Measurements from ENCODE around the gene ZNF799. TPM values are rescaled to one million over a fixed set of nuclear protein-coding genes. Genes with fewer than 3 reads are reported as not detected.

Gene ZNF799
- total RNA-seq, 1 experiment from 2014 or later, result 3.6 TPM

GRCh38 chr19:12400633-12401502, at the start of gene ZNF799 (continued):
- TF ChIP-seq CTCF (IDR thresholded peaks at IDR 0.05 in 2 of 3, conservative IDR thresholded peaks at IDR 0.05 in 1 of 3; ENCODE audit: borderline replicate concordance in 1 of 3, insufficient read depth in 1 of 3, low read depth in 2 of 3, low read length in 2 of 3) (0 out of 6 replicates have a peak, but pooled peaks of 1 of the 3 experiments have one; percentile 16), EZH2 (IDR thresholded peaks at IDR 0.05) (no peak), CBX3 (IDR thresholded peaks at IDR 0.05; ENCODE audit: low read depth) (no peak; the same call in none of the 2 replicates), JUND (IDR thresholded peaks at IDR 0.05) (no peak), POLR2A (IDR thresholded peaks at IDR 0.05; ENCODE audit: borderline replicate concordance, extremely low read depth, insufficient read depth, insufficient read length) (no peak), ZNF274 (IDR thresholded peaks at IDR 0.05; ENCODE audit: low read depth, low read length) (no peak), EZH2phosphoT487 (IDR thresholded peaks at IDR 0.05; ENCODE audit: borderline replicate concordance) (no peak)

- Histone ChIP-seq H2AFZ (ENCODE audit: low read depth, low read length, poor library complexity, severe bottlenecking) (no peak overlapping the region), H3K27ac (ENCODE audit: low read depth, low read length) (no peak overlapping the region), H3K79me2 (ENCODE audit: insufficient read depth, low read length) (no peaks in the 10 kb centered on the region), H4K20me1 (ENCODE audit: insufficient read depth) (no peaks in the 10 kb centered on the region), H3K27me3 (ENCODE audit: insufficient read depth, low read length) (no peaks in the 10 kb centered on the region), H3K4me3 (replicated peaks in 1 of 2; ENCODE audit: low read depth in 1 of 2, low read length in 2 of 2) (no peak overlapping the region), H3K4me1 (ENCODE audit: control insufficient read depth in 1 of 2, insufficient read depth in 2 of 2, low read length in 2 of 2) (no peaks in the 10 kb centered on the region), H3K4me2 (ENCODE audit: low read length) (no peak overlapping the region), H3K9me2 (ENCODE audit: insufficient read depth) (no peaks in the 10 kb centered on the region), H3K36me3 (ENCODE audit: control insufficient read depth in 1 of 2, insufficient read depth in 2 of 2, low read length in 2 of 2) (no peaks in the 10 kb centered on the region), H3K9me3 (ENCODE audit: control insufficient read depth in 1 of 2, insufficient read depth in 1 of 2, low read depth in 1 of 2, low read length in 2 of 2) (no peaks in the 10 kb centered on the region; a peak in 2 of 4 replicates), H3K9ac (ENCODE audit: low read length) (no peak overlapping the region)
- BruUV-seq (replicated peaks), result no TSS peak
- POLR2A ChIA-PET, result no interaction called here
- DNase-seq (ENCODE audit: low read depth, low spot score), result no peak
- ATAC-seq, result no peak
- RAD21 ChIA-PET (ENCODE audit: low non-redundant PET in 1 of 2, low total read pairs in 2 of 2, uncharacterized antibody in 2 of 2, unreplicated experiment in 2 of 2), result no interaction called here
- intact Hi-C loops (cut with micrococcal nuclease), result no loop called here
- CTCF ChIA-PET, result no interaction called here
- TF ChIP-seq ZNF274 (IDR thresholded peaks at IDR 0.05; ENCODE audit: low read depth, low read length), result no peak
- no peak for TF ChIP-seq RAD21 (IDR thresholded peaks at IDR 0.05; ENCODE audit: low read depth)
- no peak for TF ChIP-seq MAX (IDR thresholded peaks at IDR 0.05)
- TF ChIP-seq SIN3A (IDR thresholded peaks at IDR 0.05; ENCODE audit: low read depth), result no peak
- TF ChIP-seq JUND (IDR thresholded peaks at IDR 0.05), result no peak
- no peak for TF ChIP-seq CEBPB (IDR thresholded peaks at IDR 0.05; ENCODE audit: low read depth)
- TF ChIP-seq YY1 (IDR thresholded peaks at IDR 0.05; ENCODE audit: extremely low read depth, insufficient replicate concordance, low read depth, low read length), result no peak
- TF ChIP-seq ATF3 (IDR thresholded peaks at IDR 0.05), result no peak
- no peak for TF ChIP-seq ZFX (IDR thresholded peaks at IDR 0.05)
- TF ChIP-seq EGR1 (IDR thresholded peaks at IDR 0.05; ENCODE audit: low read depth), result no peak
- no peak for TF ChIP-seq CTCF (IDR thresholded peaks at IDR 0.05 in 2 of 3, conservative IDR thresholded peaks at IDR 0.05 in 1 of 3; ENCODE audit: borderline replicate concordance in 1 of 3, insufficient read depth in 1 of 3, low read depth in 2 of 3, low read length in 2 of 3)
- TF ChIP-seq TCF7L2 (IDR thresholded peaks at IDR 0.05; ENCODE audit: borderline replicate concordance, extremely low read depth, insufficient read depth, insufficient read length), result no peak
- TF ChIP-seq EZH2phosphoT487 (IDR thresholded peaks at IDR 0.05; ENCODE audit: borderline replicate concordance), result no peak
Measured at GRCh38 chr19:12450844-12451243, 49.8 kb upstream of the ZNF799 start.

Data from HCT116 (cell line).